Stomach (tissue), 9 donors: ENCODE data around the gene KLHL29. TPM values are rescaled to one million over a fixed set of nuclear protein-coding genes. Genes with fewer than 3 reads are reported as not detected.

Experiments
- DNase-seq, 2 donors: peaks; one replicate each; pipeline versions ENCODE4 v3.0.0 to v3.0.0-alpha.2; 2013 to 2019
- H3K27ac ChIP-seq, 5 donors: fragments of 200-600 bp in 4 of 5; sonication (generic) in 4 of 5; one replicate each; pipeline ENCODE4 v1.5.1; 2013 to 2019; ENCODE audit warnings: mild to moderate bottlenecking in 1 of 5, moderate library complexity in 1 of 5
- H3K27me3 ChIP-seq, 3 donors: fragments of 200-600 bp; sonication (generic); one replicate each; pipeline ENCODE4 v1.5.1; 2017 to 2019; ENCODE audit warnings: mixed run types in 1 of 3
- H3K36me3 ChIP-seq, 4 donors: fragments of 200-600 bp; sonication (generic); 1 replicate in 3 of 4; 2 replicates in 1 of 4; pipeline ENCODE4 v1.5.1; 2016 to 2019
- H3K4me1 ChIP-seq, 4 donors: fragments of 200-600 bp; sonication (generic); one replicate each; pipeline ENCODE4 v1.5.1; 2016 to 2019
- H3K4me3 ChIP-seq, 4 donors: fragments of 200-600 bp; sonication (generic) in 3 of 4; one replicate each; pipeline ENCODE4 v1.5.1; 2016 to 2019; ENCODE audit warnings: mild to moderate bottlenecking in 1 of 4
- H3K9me3 ChIP-seq, 4 donors: fragments of 200-600 bp; sonication (generic); one replicate each; pipeline ENCODE4 v1.5.1; 2016 to 2019
- CTCF ChIP-seq, 7 experiments: fragments of 450-650 bp in 4 of 7; fragments of 200-600 bp in 3 of 7; sonication (generic) in 3 of 7; IDR thresholded peaks; one replicate each; pipeline ENCODE4 v1.5.1; 2016 to 2019; ENCODE audit warnings: antibody characterized with exemption in 7 of 7, control low read depth in 2 of 7, mild to moderate bottlenecking in 1 of 7
- EP300 ChIP-seq: sonication (generic); formaldehyde crosslinking; IDR thresholded peaks from one replicate; pipeline ENCODE4 v1.6.1; 2017; ENCODE audit warnings: antibody characterized with exemption
- POLR2A ChIP-seq, 4 donors: fragments of 450-650 bp; IDR thresholded peaks; one replicate each; pipeline ENCODE4 v1.6.1; 2016; ENCODE audit warnings: antibody characterized with exemption in 4 of 4, control low read depth in 2 of 4, mild to moderate bottlenecking in 1 of 4, moderate library complexity in 1 of 4
- POLR2AphosphoS5 ChIP-seq, 3 donors: sonication (generic); formaldehyde crosslinking; IDR thresholded peaks; one replicate each; pipeline ENCODE4 v1.6.1; 2016; ENCODE audit warnings: antibody characterized with exemption in 3 of 3
- WGBS, 5 donors: extraction: QIAGEN DNeasy Blood & Tissue Kit in 3 of 5; methylation state at CpG; one replicate each; pipeline versions ENCODE4 v1.1.5 to v1.1.7; 2013 to 2018; 5-methylcytosine and 5-hydroxymethylcytosine counted together
- intact Hi-C: fragments of 100-400 bp; cut with DNase I; formaldehyde crosslinking; loops from one replicate; pipeline ENCODE4 v1.15.1; 2023; ENCODE audit warnings: low total_unique reads
- polyA plus RNA-seq, 3 donors: library from polyadenylated mRNA; stranded (reverse); fragments of 200-250 nt; gene quantifications; one replicate each; pipeline ENCODE4 v1.2.3, GENCODE V29; 2013
- total RNA-seq, 5 donors: library from RNA; depleted of rRNA; stranded (reverse); fragments of >200 nt; gene quantifications; one replicate each; pipeline versions ENCODE4 v1.1.0 to v1.2.3, GENCODE V29; 2014 to 2016
- donor health status: healthy with polysubstance abuse.
- donor health status: Bipolar disorder and iron deficiency.
- donor health status: healthy.

Gene KLHL29
- total and polyA plus RNA-seq, 8 donors = under 0.01 to 6.6 (median 1.3) TPM

GRCh38 chr2:23669413-23670244 lies 284.6 kb downstream of the KLHL29 start:
- Histone ChIP-seq H3K4me3 (no peak overlapping the region), H3K9me3 (no peaks in the 10 kb centered on the region), H3K27ac (peak overlapping the region in 4 of 5 donors; percentile 42 to 82 (median 54)), H3K27me3 (no peaks in the 10 kb centered on the region), H3K36me3 (no peaks in the 10 kb centered on the region), H3K4me1 (peaks cover 6 to 25% (median 16%) of the 10 kb centered on the region in 4 donors)
- peak; percentile 36 to 92 for DNase-seq
- TF ChIP-seq CTCF (IDR thresholded peaks at IDR 0.05) = no peak
- peak in 1 of 3 donors; percentile 23 for TF ChIP-seq POLR2AphosphoS5 (IDR thresholded peaks at IDR 0.05)
- intact Hi-C loops = no loop called here
- 49 to 68% (median 64%) methylated on average over 15 to 22 of the region's 22 CpGs for WGBS, 5 donors

GRCh38 chr2:23670245-23670592 lies 285.2 kb downstream of the KLHL29 start:
- Histone ChIP-seq H3K4me1 (peaks cover 6 to 25% (median 16%) of the 10 kb centered on the region in 4 donors), H3K27ac (peak overlapping the region in 3 of 5 donors; percentile 15 to 82 (median 42)), H3K36me3 (no peaks in the 10 kb centered on the region), H3K9me3 (no peaks in the 10 kb centered on the region), H3K4me3 (no peak overlapping the region), H3K27me3 (no peaks in the 10 kb centered on the region)
- no peak for TF ChIP-seq POLR2A (IDR thresholded peaks at IDR 0.05)
- no peak for TF ChIP-seq CTCF (IDR thresholded peaks at IDR 0.05)
- TF ChIP-seq EP300 = no peak
- no peak for TF ChIP-seq POLR2AphosphoS5 (IDR thresholded peaks at IDR 0.05)
- DNase-seq = no peak
- intact Hi-C loops = no loop called here
- WGBS, 5 donors = 68 to 88% (median 76%) methylated on average over 10 to 11 of the region's 11 CpGs

- Histone ChIP-seq H3K9me3 (peaks cover 0 to under 1% (median under 1%) of the 10 kb centered on the region in 4 donors), H3K4me3 (no peak overlapping the region), H3K36me3 (no peaks in the 10 kb centered on the region), H3K27me3 (no peaks in the 10 kb centered on the region), H3K27ac (no peak overlapping the region), H3K4me1 (peaks cover 6 to 25% (median 16%) of the 10 kb centered on the region in 4 donors)
- TF ChIP-seq POLR2AphosphoS5 (IDR thresholded peaks at IDR 0.05) (no peak), EP300 (no peak), POLR2A (IDR thresholded peaks at IDR 0.05) (no peak), CTCF (IDR thresholded peaks at IDR 0.05) (no peak)
- intact Hi-C loops = no loop called here
- 85 to 92% (median 87%) methylated on average over 6 of the region's 6 CpGs for WGBS, 5 donors
- no peak for DNase-seq
Measured at GRCh38 chr2:23673082-23673481, 288.1 kb downstream of the KLHL29 start.

- DNase-seq = no peak
- TF ChIP-seq CTCF (IDR thresholded peaks at IDR 0.05) (no peak), POLR2A (IDR thresholded peaks at IDR 0.05) (no peak), EP300 (no peak), POLR2AphosphoS5 (IDR thresholded peaks at IDR 0.05) (no peak)
- intact Hi-C loops = no loop called here
- WGBS, 5 donors = 54 to 64% (median 59%) methylated on average over 10 to 12 of the region's 12 CpGs
- no peak overlapping the region for H3K4me3 ChIP-seq
- H3K27me3 ChIP-seq = no peaks in the 10 kb centered on the region
- H3K27ac ChIP-seq = no peak overlapping the region
- no peaks in the 10 kb centered on the region for H3K36me3 ChIP-seq
- H3K9me3 ChIP-seq = peaks cover 0 to 10% (median 9%) of the 10 kb centered on the region in 4 donors
- H3K4me1 ChIP-seq = peaks cover 6 to 15% (median 11%) of the 10 kb centered on the region in 4 donors
Measured at GRCh38 chr2:23673830-23674679, 289.1 kb downstream of the KLHL29 start.
